SU-DHL-6 (cell line): ENCODE measurements around the gene SCAPER.

Experiments
- EZH2phosphoT487 ChIP-seq: fragments of 200-600 bp; sonication (generic), shearing (Covaris generic); conservative IDR thresholded peaks from 2 replicates; pipeline ENCODE4 v1.6.1; 2018; ENCODE audit warnings: mild to moderate bottlenecking, antibody characterized with exemption, low read length, moderate library complexity, mixed read lengths
- TF ChIP-seq, protein P1 (sequence below): fragments of 200-600 bp; sonication (generic); IDR thresholded peaks from one replicate; pipeline ENCODE4 v1.5.1; 2017; ENCODE audit warnings: antibody characterized with exemption, mild to moderate bottlenecking, low read length, moderate library complexity; ENCODE audit not compliant: insufficient read depth, poor library complexity, severe bottlenecking

DNA sequence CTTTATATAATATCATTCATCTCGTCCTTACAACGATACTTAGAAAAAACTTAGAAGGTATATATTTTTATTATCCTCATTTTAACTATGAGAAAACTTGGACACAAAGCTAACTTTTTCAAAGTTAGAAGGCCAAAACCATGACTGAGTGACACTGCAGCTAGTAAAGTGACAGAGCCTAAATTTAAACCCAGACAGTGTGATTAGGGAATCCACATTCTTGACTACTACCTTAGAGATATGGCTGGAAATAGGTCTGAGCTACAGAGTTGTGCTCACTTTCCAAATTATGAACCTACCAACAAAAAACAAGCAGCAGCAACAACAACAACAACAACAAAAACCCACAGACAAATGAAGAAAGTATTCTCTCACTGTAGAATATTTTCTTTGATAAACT lies 236.2 kb downstream of the SCAPER start:
- no peak for TF ChIP-seq EZH2phosphoT487
- TF ChIP-seq, protein P1, sequence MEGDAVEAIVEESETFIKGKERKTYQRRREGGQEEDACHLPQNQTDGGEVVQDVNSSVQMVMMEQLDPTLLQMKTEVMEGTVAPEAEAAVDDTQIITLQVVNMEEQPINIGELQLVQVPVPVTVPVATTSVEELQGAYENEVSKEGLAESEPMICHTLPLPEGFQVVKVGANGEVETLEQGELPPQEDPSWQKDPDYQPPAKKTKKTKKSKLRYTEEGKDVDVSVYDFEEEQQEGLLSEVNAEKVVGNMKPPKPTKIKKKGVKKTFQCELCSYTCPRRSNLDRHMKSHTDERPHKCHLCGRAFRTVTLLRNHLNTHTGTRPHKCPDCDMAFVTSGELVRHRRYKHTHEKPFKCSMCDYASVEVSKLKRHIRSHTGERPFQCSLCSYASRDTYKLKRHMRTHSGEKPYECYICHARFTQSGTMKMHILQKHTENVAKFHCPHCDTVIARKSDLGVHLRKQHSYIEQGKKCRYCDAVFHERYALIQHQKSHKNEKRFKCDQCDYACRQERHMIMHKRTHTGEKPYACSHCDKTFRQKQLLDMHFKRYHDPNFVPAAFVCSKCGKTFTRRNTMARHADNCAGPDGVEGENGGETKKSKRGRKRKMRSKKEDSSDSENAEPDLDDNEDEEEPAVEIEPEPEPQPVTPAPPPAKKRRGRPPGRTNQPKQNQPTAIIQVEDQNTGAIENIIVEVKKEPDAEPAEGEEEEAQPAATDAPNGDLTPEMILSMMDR = no peak
